Measurements from ENCODE around the gene SLC6A12.
"Not testable (repeated sequence)": the region's sequence is repeated elsewhere in the genome, so short reads cannot be mapped to it uniquely, and the experiment has no call there.

Gene SLC6A12

DNA sequence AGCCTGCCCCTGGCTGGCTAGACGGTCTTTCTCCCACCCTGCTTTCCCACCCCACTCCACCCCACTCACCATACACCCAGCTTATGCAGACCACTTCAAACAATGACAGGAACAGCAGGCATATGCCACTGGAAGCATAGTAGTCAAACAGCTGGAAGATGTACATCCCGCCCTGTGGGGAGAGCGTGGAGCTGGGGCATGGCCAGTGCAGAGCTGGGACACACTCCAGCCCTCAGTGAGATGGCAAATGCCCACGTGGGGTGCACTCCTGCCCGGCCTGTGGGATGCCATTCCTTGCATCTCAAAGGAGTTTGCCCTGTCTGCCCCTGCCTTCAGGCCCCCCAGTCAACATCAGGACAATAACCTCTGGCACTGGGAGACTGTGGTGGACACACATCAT is 18.8 kb downstream of the SLC6A12 start:
- no peak for DNase-seq

- DNase-seq: no peak
These were observed 19.7 kb downstream of the SLC6A12 start for GRCh38 chr12:194276-194675.

GRCh38 chr12:193261-193660 is 20.7 kb downstream of the SLC6A12 start:
- DNase-seq: no peak

DNA sequence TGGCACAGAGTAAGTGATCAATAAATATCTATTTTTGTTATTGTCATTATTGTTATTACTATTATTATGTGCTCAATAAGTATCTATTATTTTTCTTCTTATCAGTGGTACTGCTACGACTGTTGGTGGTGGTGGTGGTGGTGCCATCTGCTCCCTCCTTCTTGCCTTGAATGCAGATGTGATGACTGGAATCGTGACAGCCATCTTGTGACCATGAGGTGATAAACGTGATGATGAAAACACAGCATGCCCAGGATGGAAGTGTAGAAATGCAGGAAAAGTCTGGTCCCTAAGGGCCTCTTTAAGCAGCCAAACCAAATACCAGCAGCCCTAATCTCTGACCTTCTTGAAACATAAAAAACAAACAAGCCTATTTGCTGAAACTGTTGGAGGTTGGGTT is 22.4 kb downstream of the SLC6A12 start:
- DNase-seq: no peak

DNA sequence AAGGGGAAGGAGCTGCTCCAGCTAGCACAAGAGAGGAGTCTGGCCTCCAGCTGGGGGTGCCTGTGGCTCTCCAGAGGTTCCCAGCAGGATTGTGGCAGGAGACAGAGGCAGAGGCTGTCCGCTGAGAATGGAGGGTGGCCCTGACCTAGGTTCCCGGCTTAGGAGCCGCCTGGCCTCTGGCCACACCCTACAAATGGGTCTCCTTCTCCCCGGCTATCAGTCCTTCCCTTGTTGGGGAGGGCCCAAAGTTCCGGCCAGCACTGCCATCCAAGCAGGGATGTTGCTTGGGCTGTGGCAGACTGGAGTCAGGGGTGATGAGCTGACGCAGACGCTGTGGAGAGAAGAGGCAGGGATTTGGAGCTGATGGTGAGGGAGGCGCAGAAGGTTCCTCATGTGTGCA is 23.1 kb downstream of the SLC6A12 start:
- DNase-seq: no peak

DNA sequence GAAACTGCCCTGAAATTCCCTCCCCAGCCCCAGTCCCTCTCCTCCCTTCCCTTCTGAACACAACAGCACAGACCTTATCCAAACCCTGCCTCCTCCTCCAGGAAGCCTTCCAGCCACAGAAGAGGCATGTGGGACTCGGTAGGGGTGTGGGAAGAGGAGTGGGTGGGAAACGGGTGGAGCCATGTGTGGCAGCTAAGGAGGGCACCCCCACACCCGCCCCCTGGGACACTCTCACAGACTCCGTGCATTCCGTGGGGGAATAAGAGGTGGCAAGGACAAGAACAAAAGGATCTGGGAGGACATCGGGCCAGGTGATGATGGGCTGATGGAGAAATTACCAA is 24.4 kb downstream of the SLC6A12 start:
- no peak for DNase-seq

DNA sequence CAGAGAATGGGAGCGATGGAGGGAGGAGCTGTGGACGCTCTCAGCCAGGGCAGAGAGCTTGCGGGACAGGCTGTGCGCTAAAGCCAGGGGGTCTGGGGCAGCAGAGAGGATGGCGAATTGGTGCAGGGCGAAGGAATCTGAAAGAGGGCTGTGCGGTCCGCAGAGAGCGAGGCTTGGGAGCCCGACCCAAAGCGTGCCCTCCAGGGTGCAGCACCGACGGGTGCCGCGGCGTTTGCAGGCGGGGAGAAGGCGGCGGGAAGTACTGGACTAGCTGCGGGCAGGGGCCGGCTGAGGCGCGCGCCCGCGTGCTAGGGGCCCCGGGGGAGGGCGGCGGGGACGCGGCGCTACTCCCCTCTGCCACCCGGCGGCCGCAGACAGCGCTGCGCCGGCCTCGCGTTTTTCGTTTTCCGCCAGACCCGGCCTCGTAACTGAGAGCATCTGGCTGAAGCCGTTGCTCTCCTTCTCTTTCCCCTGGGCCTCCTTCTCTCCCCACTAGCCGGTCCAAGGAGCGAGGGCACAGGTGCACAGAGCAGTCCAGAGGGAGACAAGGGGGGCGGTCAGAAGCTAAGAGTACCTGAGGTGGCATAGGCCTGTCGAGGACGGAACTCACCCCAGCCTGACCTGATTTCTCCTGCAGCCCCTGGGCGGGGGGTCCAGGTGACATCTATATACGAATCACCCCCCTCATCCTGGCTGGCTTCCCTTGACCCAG is 24.9 kb downstream of the SLC6A12 start:
- DNase-seq: no peak

GRCh38 chr12:187986-188909 is 25.7 kb downstream of the SLC6A12 start:
- DNase-seq: not testable (repeated sequence)

- DNase-seq: no peak
These were observed 27.8 kb downstream of the SLC6A12 start for GRCh38 chr12:186006-186625.

GRCh38 chr12:185576-185955 is 28.4 kb downstream of the SLC6A12 start:
- no peak for DNase-seq

DNA sequence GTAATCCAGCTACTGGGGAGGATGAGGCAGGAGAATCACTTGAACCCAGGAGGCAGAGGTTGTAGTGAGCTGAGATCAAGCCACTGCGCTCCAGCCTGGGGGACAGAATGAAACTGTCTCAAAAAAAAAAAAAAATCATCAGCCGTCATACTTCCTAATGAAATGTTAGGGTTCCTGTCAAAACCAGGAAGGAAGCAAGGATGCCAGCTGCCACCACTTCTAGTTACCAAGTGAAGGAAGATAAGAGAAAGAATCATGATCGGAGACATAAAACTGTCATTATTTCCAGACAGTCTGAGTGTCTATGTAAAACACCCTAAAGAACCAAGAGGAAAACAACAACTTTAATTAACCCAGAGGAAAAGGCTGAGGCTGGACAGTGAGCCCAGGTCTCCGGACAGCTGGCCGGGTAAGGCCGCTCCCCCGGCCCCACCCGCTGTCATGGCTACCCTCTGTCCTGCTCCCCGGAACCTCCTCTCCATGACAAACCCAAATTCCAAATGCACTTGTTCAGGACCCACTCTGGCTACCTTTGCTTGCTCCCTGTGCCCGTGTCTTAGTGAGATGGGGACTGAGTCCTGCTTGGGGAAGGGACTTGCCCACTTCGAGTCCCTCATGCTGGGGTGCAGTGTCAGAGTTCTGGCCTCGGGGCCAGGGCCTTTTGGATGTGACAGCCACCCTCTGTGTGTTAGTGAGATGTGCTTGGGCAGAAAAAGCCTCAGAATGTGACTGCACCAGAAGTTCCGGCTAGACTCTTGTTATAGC is 29.0 kb downstream of the SLC6A12 start:
- DNase-seq: no peak

DNA sequence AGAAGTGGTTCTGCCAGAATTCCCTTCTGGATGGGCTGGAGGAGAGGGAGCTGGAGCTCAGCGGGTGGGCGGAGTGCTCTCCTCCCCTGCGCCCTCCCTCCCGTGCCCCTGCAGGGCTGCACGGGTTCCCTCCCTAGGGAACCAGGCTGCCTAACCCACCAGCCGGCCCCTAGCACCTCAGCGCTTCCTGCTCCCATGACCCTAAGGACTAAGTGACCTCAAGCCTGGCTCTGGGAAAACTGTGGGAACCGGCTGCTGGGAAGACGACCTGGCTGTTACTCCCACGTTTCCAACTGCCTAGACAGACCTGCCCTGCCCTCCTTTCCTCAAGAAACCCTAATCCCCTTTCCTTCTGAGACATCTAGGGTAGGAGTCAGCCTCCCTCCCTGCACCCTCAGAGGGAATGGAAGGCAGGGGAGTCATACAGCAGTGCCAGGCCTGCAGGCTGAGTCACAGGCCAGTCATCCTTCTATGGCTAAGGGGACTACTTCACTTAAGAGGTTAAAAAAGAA is 31.5 kb downstream of the SLC6A12 start:
- no peak for DNase-seq

GRCh38 chr12:181921-182320 is 32.0 kb downstream of the SLC6A12 start:
- no peak for DNase-seq

DNA sequence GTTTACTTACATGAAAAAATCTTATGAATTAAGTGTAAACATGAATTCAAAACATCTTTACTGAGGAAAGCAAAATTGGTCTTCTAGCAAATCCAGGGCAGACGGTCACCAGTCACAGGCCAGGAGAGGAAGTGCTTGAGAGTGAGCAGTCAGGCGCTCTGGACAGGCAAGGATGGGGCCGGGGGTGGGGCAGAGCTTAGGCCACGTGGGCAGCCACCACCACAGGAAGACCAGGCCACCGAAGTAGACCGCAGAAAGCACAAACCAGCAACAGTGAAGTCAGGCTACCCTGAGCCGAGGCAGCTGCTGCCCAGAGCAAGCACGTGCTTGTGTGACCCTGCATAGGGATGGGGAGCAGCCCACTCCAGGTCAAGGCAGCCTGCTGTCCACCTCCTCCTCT is 33.5 kb downstream of the SLC6A12 start:
- DNase-seq: no peak

DNA sequence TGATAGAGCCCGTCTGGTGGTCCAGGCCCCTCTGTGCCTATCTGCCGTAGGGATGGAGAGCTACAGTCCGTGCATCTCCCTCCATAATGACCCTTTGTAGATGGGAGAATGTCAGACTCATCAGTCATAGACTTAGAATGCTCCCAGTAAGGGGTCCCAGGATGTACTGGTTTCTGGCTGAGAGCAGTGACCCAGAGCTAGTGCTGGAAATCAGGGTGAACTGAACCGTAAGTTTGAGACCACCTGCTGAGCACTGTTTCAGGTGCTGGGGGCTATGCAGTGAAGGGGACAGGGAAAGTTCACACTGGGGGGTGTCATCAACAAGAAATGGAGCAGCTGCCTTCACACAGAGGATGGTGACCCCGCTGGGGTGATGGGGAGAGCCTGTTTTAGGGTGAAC is 34.1 kb downstream of the SLC6A12 start:
- no peak for DNase-seq

DNA sequence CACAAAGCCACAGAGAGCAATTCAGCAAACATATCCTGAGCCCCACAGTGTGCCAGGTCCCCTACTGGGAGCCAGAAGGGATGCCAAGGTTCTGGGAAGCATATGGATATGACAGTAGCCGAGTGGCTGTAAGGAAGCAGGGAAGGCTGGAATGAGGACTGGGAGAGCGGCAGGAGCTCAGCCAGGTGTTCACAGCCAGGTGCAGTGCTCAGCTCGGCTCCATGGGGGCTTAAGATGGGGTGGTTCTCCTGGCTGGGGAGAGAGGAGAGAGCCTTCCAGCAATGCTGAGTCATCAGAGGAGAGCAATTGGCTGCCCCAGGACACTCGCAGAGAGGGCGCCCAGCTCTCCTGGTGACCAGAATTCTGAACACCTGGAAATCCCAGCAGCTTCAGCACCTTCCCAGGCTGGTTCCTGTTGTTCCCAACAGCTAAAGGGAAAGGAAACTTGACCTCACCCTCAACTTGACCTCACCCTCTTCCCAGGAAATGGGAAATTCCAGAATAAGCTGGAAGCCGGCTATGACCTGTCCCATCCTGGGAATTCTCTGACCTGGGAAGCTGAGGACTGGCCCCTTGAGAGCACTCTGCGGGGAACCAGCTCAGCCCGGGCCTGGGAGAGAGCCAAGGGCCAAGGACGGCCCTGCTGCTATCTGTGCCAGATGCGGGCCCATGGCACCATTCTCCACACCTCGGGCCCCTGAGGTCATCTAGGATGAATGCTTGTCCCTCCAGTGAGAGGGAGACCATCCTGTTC is 34.6 kb downstream of the SLC6A12 start:
- DNase-seq: no peak

GRCh38 chr12:178829-179109 is 35.2 kb downstream of the SLC6A12 start:
- DNase-seq: no peak

- no peak for DNase-seq
These were observed 35.8 kb downstream of the SLC6A12 start for GRCh38 chr12:177980-178828.

DNA sequence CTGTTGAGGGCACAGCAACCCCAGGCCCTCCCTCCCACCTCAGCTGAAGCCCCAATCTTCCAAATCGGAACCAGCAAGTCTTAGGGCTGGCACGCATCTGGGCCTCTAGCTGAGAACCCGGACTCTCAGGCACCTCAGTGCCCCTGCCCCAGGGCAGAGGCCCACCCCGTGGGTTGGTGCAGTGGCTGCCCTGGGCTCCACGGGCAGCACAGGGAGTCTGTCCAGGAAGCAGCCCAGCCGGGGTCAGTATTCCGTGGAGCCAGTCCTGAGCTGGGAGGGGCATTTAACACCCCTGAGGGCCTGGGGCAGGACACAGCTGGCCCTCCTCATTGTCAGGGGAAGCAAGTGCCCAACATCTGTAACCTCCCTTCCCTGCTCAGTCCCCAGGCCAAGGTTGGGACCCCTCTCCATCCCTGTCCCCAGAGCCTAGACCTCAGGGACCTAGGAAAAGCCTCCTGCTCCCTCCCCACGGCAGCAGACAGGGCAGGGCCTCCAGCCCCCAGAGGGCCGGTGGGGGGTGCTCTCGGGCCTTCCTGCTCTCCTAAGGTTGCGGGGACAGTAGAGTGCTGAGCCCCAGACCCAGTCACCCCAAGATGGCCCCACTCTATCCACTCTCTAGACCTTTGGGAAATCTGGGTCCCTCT is 36.5 kb downstream of the SLC6A12 start:
- no peak for DNase-seq

DNA sequence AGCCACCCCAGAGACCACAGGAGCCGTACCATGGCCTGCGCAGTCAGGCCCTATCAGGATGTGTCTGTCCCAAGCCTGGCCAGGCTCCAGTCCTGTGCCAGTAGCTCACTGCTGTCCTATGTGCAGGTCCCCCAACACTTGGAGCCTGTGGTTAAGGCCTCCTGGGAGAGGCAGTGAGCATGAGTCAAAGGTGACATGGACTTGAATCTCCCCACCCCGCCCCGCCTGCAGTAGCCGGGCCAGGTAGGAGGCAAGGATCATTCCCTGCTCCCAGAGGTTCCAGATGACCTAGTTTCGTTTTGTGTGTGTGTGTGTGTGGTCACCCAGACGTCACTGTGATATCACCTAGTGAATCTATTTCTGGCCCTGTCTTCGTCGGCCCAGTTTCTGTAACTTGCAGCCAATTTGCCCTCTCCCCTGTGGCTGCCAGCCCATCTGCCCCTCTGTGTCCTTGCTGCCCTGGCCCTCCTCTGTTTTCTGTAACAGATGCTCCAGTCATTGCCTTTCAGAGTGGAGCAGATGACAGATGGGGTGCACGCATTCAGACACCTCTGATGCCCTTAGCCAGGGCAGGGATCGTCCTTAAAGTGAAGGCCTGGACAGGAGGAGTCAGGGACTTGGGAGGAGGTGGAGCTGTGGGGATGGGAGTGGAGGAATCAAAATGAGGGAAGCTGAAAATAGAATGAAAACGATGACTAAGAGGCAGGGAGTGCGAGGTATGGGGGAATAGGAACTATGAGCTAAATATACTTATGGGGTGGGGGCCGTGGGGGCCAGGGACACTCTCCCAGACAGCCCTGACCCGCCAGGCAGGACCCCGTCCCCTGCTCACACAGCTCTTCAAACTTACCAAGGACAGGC is 37.4 kb downstream of the SLC6A12 start:
- DNase-seq: no peak
